Adipose tissue (tissue), 3 donors: ENCODE results near the gene HORMAD2. TPM values are rescaled to one million over a fixed set of nuclear protein-coding genes. Genes with fewer than 3 reads are reported as not detected.
"Not testable (repeated sequence)": the region's sequence is repeated elsewhere in the genome, so short reads cannot be mapped to it uniquely, and the experiment has no call there.

Experiments used
- H3K27ac ChIP-seq: one replicate; pipeline ENCODE4 v1.5.1; 2013; ENCODE audit warnings: low read depth, low read length
- WGBS, 3 donors: extraction: QIAGEN DNeasy Blood & Tissue Kit; methylation state at CpG; one replicate each; pipeline ENCODE4 v1.1.7; 2013; 5-methylcytosine and 5-hydroxymethylcytosine counted together
- polyA plus RNA-seq, 3 donors: library from polyadenylated mRNA; stranded (reverse); fragments of 200-250 nt; gene quantifications; one replicate each; pipeline ENCODE4 v1.2.3, GENCODE V29; 2013
- donor health status: healthy with polysubstance abuse.
- donor health status: Bipolar disorder and iron deficiency.
- donor health status: healthy.

Gene HORMAD2
- polyA plus RNA-seq, 3 donors: 0.03 to 0.22 TPM; not detected in 1

- WGBS, 3 donors: 85 to 90% (median 88%) methylated on average over 2 of the region's 2 CpGs
Measured at GRCh38 chr22:30048681-30049080, 31.6 kb upstream of the HORMAD2 start.

GRCh38 chr22:30054067-30054763, 26.0 kb upstream of the HORMAD2 start:
- no peak overlapping the region for H3K27ac ChIP-seq
- 50 to 85% (median 83%) methylated on average over 10 of the region's 10 CpGs for WGBS, 3 donors

More at GRCh38 chr22:30048681-30049080, 31.6 kb upstream of the HORMAD2 start:
- no peak overlapping the region for H3K27ac ChIP-seq

GRCh38 chr22:30054764-30055069, 25.5 kb upstream of the HORMAD2 start:
- H3K27ac ChIP-seq: no peak overlapping the region

- 67 to 83% (median 73%) methylated on average over 1 of the region's 1 CpG for WGBS, 3 donors
- H3K27ac ChIP-seq: no peak overlapping the region
Measured at GRCh38 chr22:30056015-30056414, 24.2 kb upstream of the HORMAD2 start.

- WGBS, 3 donors: 94 to 97% (median 95%) methylated on average over 1 of the region's 1 CpG
- no peak overlapping the region for H3K27ac ChIP-seq
Measured at GRCh38 chr22:30057375-30057774, 22.9 kb upstream of the HORMAD2 start.

- 92 to 95% (median 94%) methylated on average over 18 to 20 of the region's 22 CpGs for WGBS, 3 donors
- H3K27ac ChIP-seq: not testable (repeated sequence)
Measured at GRCh38 chr22:30059346-30060020, 20.8 kb upstream of the HORMAD2 start.

GRCh38 chr22:30061094-30061493, 19.2 kb upstream of the HORMAD2 start:
- not testable (repeated sequence) for H3K27ac ChIP-seq
- 94 to 98% (median 96%) methylated on average over 6 of the region's 6 CpGs for WGBS, 3 donors

GRCh38 chr22:30062259-30062658, 18.0 kb upstream of the HORMAD2 start:
- WGBS, 3 donors: 69 to 89% (median 73%) methylated on average over 3 of the region's 3 CpGs
- no peak overlapping the region for H3K27ac ChIP-seq

- no peak overlapping the region for H3K27ac ChIP-seq
- WGBS, 3 donors: 85 to 97% (median 93%) methylated on average over 1 of the region's 1 CpG
Measured at GRCh38 chr22:30062950-30063349, 17.3 kb upstream of the HORMAD2 start.

GRCh38 chr22:30064172-30064571, 16.1 kb upstream of the HORMAD2 start:
- no peak overlapping the region for H3K27ac ChIP-seq

GRCh38 chr22:30073743-30074142, 6.5 kb upstream of the HORMAD2 start:
- 68 to 81% (median 74%) methylated on average over 2 of the region's 2 CpGs for WGBS, 3 donors
- no peak overlapping the region for H3K27ac ChIP-seq

GRCh38 chr22:30074147-30074546, 6.1 kb upstream of the HORMAD2 start:
- 66 to 78% (median 67%) methylated on average over 3 of the region's 3 CpGs for WGBS, 3 donors
- no peak overlapping the region for H3K27ac ChIP-seq

- H3K27ac ChIP-seq: no peak overlapping the region
- WGBS, 3 donors: 90 to 93% (median 93%) methylated on average over 3 of the region's 3 CpGs
Measured at GRCh38 chr22:30074994-30075393, 5.3 kb upstream of the HORMAD2 start.

GRCh38 chr22:30077279-30077880, 2.9 kb upstream of the HORMAD2 start:
- WGBS, 3 donors: 67 to 85% (median 82%) methylated on average over 3 of the region's 3 CpGs
- no peak overlapping the region for H3K27ac ChIP-seq

- 77 to 87% (median 82%) methylated on average over 10 of the region's 10 CpGs for WGBS, 3 donors
- no peak overlapping the region for H3K27ac ChIP-seq
Measured at GRCh38 chr22:30078320-30079311, 1.6 kb upstream of the HORMAD2 start.

GRCh38 chr22:30080805-30081204, 541 bp downstream of the HORMAD2 start:
- 86 to 91% (median 89%) methylated on average over 9 of the region's 9 CpGs for WGBS, 3 donors
- no peak overlapping the region for H3K27ac ChIP-seq

GRCh38 chr22:30086496-30086895, 6.2 kb downstream of the HORMAD2 start:
- H3K27ac ChIP-seq: no peak overlapping the region
- WGBS, 3 donors: 72 to 85% (median 83%) methylated on average over 2 of the region's 2 CpGs

GRCh38 chr22:30087037-30087436, 6.8 kb downstream of the HORMAD2 start:
- WGBS, 3 donors: 73 to 88% (median 83%) methylated on average over 5 of the region's 5 CpGs
- H3K27ac ChIP-seq: not testable (repeated sequence)

GRCh38 chr22:30087611-30088010, 7.3 kb downstream of the HORMAD2 start:
- H3K27ac ChIP-seq: no peak overlapping the region
